Measurements from ENCODE around the gene CELSR1. TPM values are rescaled to one million over a fixed set of nuclear protein-coding genes. Genes with fewer than 3 reads are reported as not detected.

The CELSR1 gene
- total RNA-seq, 2 experiments from 2014 or later = 1.0 to 1.1 TPM

GRCh38 chr22:46450931-46451561 is 86.4 kb downstream of the CELSR1 start:
- no peak for DNase-seq
- peaks cover 0 to 5% of the 10 kb centered on the region in 2 experiments for H3K9me3 ChIP-seq (ENCODE audit: control insufficient read depth in 1 of 2, insufficient read depth in 1 of 2, low read length in 2 of 2)
- intact Hi-C loops (cut with DNase I, micrococcal nuclease) = no loop called here
- H3K27ac ChIP-seq (ENCODE audit: low read depth in 1 of 2, low read length in 2 of 2) = no peak overlapping the region
- H3K4me3 ChIP-seq (ENCODE audit: low read length) = no peak overlapping the region
- TF ChIP-seq, protein P1, sequence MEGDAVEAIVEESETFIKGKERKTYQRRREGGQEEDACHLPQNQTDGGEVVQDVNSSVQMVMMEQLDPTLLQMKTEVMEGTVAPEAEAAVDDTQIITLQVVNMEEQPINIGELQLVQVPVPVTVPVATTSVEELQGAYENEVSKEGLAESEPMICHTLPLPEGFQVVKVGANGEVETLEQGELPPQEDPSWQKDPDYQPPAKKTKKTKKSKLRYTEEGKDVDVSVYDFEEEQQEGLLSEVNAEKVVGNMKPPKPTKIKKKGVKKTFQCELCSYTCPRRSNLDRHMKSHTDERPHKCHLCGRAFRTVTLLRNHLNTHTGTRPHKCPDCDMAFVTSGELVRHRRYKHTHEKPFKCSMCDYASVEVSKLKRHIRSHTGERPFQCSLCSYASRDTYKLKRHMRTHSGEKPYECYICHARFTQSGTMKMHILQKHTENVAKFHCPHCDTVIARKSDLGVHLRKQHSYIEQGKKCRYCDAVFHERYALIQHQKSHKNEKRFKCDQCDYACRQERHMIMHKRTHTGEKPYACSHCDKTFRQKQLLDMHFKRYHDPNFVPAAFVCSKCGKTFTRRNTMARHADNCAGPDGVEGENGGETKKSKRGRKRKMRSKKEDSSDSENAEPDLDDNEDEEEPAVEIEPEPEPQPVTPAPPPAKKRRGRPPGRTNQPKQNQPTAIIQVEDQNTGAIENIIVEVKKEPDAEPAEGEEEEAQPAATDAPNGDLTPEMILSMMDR (IDR thresholded peaks at IDR 0.05) = no peak
- ChIA-PET POLR2A (no interaction called here), CTCF (no interaction called here)
- no peaks in the 10 kb centered on the region for H3K36me3 ChIP-seq (ENCODE audit: insufficient read depth, low read length)
- H3K36me3 Mint-ChIP-seq (ENCODE audit: low read depth) = no peaks in the 10 kb centered on the region
- H3K27ac Mint-ChIP-seq = no peak overlapping the region
- H3K4me1 ChIP-seq (ENCODE audit: insufficient read depth, low read length) = no peaks in the 10 kb centered on the region
- H3K4me1 Mint-ChIP-seq (ENCODE audit: low read depth) = no peaks in the 10 kb centered on the region
- no peak for ATAC-seq (ENCODE audit: poor library complexity)
- no peaks in the 10 kb centered on the region for H3K9me3 Mint-ChIP-seq
- H3K27me3 ChIP-seq (ENCODE audit: control insufficient read depth in 1 of 2, insufficient read depth in 2 of 2, low read length in 2 of 2) = peaks cover 0 to 3% of the 10 kb centered on the region in 2 experiments
- no peak overlapping the region for H3K4me3 Mint-ChIP-seq
- H3K27me3 Mint-ChIP-seq = no peaks in the 10 kb centered on the region

DNA sequence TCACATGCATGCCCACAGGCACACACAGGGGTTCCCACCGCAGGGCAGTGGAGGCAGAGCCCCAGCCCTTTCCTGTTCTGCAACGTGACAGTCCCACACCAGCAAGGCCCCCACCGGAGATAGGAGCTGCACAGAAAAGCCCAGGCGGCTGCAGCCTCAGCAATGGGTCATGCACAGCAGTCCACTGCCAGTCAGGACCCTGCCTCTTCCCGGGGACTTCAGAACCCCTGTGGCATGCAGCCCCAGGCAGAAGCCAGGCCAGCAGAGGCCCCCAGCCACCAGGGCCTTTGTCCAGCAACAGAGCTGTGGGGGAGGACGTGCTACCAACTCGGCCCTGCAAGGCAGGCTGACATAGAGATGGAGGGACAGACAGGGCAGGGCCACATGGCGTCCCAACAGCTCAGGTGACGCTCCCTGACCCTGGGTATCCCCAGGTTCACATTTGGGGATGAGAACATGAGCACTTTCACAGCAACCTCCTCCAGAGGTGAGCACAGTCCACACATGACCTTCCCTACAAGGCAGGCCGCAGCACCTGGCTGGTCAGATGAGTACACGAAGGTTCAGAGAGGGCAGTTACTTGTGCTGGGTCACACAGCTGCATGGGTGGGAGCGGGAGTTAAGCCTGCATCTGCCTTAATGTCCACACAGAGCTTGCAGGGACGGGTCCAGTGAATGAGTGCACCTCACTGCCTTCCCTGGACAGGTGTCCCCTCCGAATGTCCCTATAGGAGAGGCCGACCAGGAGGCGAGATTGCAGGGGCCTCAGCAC is 87.3 kb downstream of the CELSR1 start:
- intact Hi-C loops (cut with DNase I, micrococcal nuclease) = no loop called here
- peaks cover 0 to 5% of the 10 kb centered on the region in 2 experiments for H3K9me3 ChIP-seq (ENCODE audit: control insufficient read depth in 1 of 2, insufficient read depth in 1 of 2, low read length in 2 of 2)
- H3K27ac Mint-ChIP-seq = no peak overlapping the region
- H3K27me3 Mint-ChIP-seq = no peaks in the 10 kb centered on the region
- TF ChIP-seq, protein P1 (IDR thresholded peaks at IDR 0.05) = no peak
- H3K36me3 ChIP-seq (ENCODE audit: insufficient read depth, low read length) = no peaks in the 10 kb centered on the region
- H3K9me3 Mint-ChIP-seq = no peaks in the 10 kb centered on the region
- H3K27me3 ChIP-seq (ENCODE audit: control insufficient read depth in 1 of 2, insufficient read depth in 2 of 2, low read length in 2 of 2) = peaks cover 0 to 3% of the 10 kb centered on the region in 2 experiments
- ATAC-seq (ENCODE audit: poor library complexity) (no peak), DNase-seq (no peak)
- no peaks in the 10 kb centered on the region for H3K4me1 Mint-ChIP-seq (ENCODE audit: low read depth)
- H3K36me3 Mint-ChIP-seq (ENCODE audit: low read depth) = no peaks in the 10 kb centered on the region
- H3K4me3 ChIP-seq (ENCODE audit: low read length) = no peak overlapping the region
- H3K4me3 Mint-ChIP-seq = no peak overlapping the region
- no peak overlapping the region for H3K27ac ChIP-seq (ENCODE audit: low read depth in 1 of 2, low read length in 2 of 2)
- ChIA-PET POLR2A (no interaction called here), CTCF (no interaction called here)
- no peaks in the 10 kb centered on the region for H3K4me1 ChIP-seq (ENCODE audit: insufficient read depth, low read length)

DNA sequence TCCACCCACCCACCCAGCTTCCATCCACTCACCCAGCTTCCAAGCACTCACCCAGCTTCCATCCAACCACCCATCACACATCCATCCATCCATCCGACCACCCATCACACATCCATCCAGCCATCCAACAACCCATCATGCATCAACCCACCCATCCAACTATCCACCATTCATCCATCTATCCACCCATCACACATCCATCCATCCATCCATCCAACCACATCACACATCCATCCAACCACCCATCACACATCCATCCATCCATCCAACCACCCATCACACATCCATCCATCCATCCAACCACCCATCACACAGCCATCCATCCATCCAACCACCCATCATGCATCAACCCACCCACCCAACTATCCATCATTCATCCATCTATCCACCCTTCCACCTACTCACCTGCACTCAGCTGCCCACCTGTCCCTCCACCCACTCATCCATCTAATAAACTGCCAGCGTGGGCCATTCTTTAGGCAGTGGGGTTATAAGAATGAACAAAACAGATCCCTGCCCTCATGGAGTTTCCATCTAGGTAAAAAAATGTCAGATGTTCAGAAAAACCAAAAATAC is 88.2 kb downstream of the CELSR1 start:
- Histone ChIP-seq H3K27ac (ENCODE audit: low read depth in 1 of 2, low read length in 2 of 2) (no peak overlapping the region), H3K27me3 (ENCODE audit: control insufficient read depth in 1 of 2, insufficient read depth in 2 of 2, low read length in 2 of 2) (peaks cover 0 to 3% of the 10 kb centered on the region in 2 experiments), H3K36me3 (ENCODE audit: insufficient read depth, low read length) (no peaks in the 10 kb centered on the region), H3K4me1 (ENCODE audit: insufficient read depth, low read length) (no peaks in the 10 kb centered on the region), H3K9me3 (ENCODE audit: control insufficient read depth in 1 of 2, insufficient read depth in 1 of 2, low read length in 2 of 2) (peaks cover 0 to 5% of the 10 kb centered on the region in 2 experiments), H3K4me3 (ENCODE audit: low read length) (no peak overlapping the region)
- H3K27me3 Mint-ChIP-seq = no peaks in the 10 kb centered on the region
- no peaks in the 10 kb centered on the region for H3K4me1 Mint-ChIP-seq (ENCODE audit: low read depth)
- H3K27ac Mint-ChIP-seq = no peak overlapping the region
- DNase-seq (no peak), ATAC-seq (ENCODE audit: poor library complexity) (no peak)
- ChIA-PET POLR2A (no interaction called here), CTCF (no interaction called here)
- no peak overlapping the region for H3K4me3 Mint-ChIP-seq
- H3K9me3 Mint-ChIP-seq = no peaks in the 10 kb centered on the region
- TF ChIP-seq, protein P1 (IDR thresholded peaks at IDR 0.05) = no peak
- no peaks in the 10 kb centered on the region for H3K36me3 Mint-ChIP-seq (ENCODE audit: low read depth)
- intact Hi-C loops (cut with DNase I, micrococcal nuclease) = no loop called here

Measured in CD4-positive, alpha-beta T cell (primary cell).